AML-193 (cell line): ENCODE results near the gene GPHN.
"Not testable (repeated sequence)": the region's sequence is repeated elsewhere in the genome, so short reads cannot be mapped to it uniquely, and the experiment has no call there.

ENCODE experiments used
- DNase-seq, 2 experiments: peaks; one replicate each; lab custom pipeline; 2025; lab: John Stamatoyannopoulos, UW

Gene GPHN

DNA sequence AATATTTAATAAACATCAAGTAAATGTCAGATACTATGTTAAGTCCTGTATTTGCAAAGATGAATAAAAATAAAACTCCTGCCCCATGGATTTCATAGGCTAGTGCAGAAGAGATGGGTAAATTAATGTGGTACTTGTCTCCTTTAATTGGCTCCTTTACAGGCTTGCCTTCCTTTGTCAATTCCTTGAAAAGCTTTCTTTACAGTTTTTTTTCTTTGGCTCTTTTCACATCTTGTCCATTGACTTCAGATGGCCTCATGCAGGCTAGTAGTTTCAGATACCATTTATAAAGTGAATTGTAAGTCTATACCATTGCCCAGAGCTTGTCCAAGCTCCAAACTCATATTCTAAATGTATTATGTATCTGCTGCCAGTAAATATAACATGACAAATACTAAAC is 552.6 kb downstream of the GPHN start:
- no peak for DNase-seq

DNA sequence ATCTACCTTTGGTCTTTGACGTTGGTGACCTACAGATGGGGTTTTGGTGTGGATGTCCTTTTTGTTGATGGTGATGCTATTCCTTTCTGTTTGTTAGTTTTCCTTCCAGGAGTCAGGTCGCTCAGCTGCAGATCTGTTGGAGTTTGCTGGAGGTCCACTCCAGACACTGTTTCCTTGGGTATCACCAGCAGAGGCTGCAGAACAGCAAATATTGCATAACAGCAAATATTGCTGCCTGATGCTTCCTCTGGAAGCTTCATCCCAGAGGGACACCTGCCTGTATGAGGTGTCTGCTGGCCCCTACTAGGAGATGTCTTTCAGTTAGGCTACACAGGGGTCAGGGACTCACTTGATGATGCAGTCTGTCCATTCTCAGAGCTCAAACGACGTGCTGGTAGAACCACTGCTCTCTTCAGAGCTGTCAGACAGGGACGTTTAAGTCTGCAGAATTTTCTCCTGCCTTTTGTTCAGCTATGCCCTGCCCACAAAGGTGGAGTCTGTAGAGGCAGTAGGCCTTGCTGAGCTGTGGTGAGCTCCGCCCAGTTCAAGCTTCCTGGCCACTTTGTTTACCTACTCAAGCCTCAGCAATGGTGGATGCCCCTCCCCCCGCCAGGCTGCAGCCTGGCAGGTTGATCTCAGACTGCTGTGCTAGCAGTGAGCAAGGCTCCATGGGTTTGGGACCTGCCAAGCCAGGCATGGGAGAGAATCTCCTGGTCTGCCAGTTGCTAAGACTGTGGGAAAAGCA is 559.3 kb downstream of the GPHN start:
- DNase-seq = not testable (repeated sequence)

DNA sequence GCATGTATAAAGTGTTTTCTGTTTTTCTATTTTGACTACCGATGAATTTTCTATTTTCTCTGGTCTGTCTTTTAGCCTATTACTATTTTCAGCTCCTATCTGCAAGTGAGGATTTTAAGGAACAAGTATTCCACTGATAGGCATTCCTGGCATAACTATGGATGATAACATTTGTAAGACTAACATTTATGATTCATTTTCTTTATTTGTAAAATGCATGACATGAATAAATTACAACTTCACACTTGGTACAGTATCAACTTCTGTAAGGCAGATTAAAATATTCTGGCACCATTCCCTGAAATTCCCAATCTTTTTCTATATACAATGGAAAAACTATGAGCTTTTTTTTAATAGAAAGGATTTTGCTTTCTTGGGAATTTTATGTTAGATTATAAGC is 560.3 kb downstream of the GPHN start:
- DNase-seq = no peak

DNA sequence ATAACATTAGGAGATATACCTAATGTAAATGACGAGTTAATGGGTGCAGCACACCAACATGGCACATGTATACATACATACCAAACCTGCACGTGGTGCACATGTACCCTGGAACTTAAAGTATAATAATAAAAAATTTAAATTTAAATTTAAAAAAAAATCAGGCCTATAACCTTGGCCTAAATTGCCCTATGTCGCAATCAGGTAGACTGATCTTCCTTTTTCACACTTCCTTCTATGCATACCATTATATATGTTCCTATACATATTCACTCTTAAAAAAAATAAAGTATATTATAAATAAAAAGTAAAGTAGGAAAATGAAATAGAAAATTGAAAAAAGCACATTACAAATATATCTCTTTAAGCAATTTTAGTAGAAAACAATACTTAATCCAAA is 563.6 kb downstream of the GPHN start:
- peak in 1 of 2 experiments; percentile 8 for DNase-seq

DNA sequence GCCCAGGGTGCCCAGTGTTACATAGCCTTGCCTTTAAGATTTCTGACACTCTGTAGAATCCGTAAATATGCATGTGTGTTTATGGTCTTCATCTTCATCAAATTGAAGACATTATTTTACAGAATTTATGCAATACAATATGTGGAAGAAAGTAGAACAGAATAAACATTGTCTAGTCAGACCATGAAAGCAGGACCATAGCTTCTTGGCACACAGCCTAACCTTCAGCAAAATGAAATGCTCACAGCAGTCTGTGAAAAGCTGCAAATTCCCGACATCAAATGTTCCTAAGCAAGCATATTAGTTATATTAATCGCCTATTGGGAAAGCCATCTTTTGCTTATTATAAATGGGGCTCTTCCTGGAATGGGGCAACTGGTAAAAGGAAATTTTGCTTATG is 570.0 kb downstream of the GPHN start:
- DNase-seq = no peak

DNA sequence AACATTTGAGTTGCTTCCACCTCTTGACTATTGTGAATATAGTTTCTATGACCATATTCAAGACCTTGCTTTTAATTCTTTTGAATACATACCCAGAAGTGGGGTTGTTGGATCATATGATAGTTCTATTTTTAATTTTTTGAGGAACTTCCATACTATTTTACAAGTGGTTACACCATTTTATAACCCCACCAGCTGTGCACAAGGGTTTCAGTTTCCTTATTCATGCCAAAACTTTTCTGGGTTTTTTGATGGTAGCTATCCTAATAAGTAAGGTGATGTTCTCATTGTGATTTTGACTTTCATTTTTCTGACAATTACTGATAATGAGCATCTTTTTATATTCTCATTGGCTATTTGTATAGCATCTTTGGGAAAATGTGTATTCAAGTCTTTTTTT is 571.9 kb downstream of the GPHN start:
- DNase-seq = no peak

DNA sequence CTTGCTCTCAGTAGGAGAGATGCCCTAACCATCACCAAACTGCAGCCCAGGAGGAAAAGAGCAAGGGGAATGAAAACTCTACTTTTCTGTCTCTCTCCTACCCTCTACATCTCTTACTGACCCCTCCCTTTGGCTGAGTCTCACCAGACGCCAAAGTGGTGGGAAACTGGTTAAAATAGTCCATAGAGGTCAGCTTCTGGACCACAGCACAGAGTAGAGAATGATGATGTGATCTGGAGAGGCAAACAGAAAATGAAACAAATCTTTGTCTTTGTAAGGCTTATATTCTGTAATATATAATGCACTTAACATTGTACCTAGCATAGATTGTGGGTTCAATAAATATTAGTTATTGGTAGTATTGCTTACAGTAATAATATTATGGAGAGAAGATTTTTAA is 600.3 kb downstream of the GPHN start:
- no peak for DNase-seq

DNA sequence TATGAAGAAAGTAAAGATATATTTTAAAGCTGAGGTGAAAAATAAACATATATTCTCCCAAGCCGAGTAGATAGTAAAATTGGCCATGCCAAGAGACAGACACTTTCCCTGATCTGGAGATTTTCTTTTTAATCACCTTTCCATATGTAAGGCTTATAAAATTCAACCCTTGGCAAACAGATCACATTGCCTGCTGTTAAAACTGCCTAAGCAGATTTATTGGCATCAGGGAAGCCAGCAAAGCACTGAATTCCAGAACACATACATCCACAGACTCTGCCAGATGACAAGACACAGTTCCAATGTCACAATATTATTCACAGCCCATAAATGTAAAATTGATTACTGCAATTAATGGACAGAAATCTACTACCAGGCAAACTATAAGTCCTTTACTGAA is 603.1 kb downstream of the GPHN start:
- DNase-seq = no peak

DNA sequence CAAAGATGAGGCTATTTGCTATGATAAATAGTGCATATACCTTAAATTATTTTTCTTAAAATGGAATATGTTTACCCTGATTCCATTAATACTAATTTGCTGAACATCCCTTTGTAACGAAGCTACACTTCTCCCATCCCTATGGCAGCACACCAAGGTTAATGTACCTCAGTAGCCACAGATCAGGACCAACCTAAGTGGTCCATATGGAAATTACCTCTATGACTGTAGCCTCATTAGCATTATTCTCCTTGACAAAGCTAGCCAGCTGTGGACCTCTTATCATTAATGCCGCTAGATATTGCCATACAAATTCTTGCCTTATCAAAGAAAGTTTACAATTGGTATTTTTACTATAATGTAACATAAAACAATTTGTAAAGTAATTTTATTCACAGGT is 604.4 kb downstream of the GPHN start:
- DNase-seq = no peak

DNA sequence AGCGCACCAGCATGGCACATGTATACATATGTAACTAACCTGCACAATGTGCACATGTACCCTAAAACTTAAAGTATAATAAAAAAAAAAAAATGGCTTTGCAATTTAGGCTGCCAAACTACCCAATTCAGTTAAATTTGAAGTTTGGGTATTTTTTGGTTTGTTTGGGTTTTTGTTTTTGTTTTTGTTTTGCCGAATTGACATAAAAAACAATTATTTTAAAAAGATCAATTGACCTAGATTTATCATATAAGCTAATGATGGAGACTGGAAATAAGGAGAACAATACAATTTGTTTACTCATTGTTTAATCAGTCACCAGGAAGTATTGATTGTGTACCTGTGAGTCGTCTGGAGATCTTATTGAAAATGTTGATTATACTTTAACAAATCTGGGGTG is 619.2 kb downstream of the GPHN start:
- no peak for DNase-seq

DNA sequence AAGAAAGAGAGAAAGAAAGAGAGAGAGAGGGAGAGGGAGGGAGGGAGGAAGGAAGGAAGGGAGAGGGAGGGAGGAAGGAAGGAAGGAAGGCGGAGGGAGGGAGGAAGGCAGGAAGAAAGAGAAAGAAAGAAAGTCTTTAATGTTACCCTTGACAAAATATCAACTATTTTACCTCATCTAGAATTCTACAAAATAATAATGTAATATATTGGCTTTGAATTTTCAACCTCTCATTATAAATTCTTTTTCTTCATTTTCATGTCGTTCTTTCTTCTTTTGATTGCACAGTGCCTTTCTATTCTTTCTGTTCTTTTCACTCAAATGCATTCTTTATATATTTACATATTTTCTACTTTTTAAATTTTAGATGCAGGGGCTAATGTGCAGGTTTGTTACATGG is 621.8 kb downstream of the GPHN start:
- no peak for DNase-seq

DNA sequence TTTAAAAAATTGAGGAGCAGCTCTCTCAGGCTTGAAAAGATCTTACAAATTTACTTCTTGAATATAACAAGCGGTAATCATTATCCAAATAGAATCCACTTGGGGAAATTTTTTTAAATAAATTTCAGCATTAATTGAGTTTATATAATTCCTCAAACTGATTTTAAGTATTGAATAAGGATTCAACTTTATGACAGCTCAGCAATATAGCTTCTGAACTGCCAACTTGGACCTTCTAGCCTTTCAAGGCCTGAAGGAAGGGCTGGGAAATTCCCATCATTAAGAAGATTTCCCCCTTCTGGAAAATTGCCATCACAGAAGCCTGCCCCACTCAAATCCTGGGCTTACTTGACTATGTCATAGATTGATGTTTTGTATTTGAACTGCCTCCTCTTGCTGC is 623.7 kb downstream of the GPHN start:
- DNase-seq = no peak

DNA sequence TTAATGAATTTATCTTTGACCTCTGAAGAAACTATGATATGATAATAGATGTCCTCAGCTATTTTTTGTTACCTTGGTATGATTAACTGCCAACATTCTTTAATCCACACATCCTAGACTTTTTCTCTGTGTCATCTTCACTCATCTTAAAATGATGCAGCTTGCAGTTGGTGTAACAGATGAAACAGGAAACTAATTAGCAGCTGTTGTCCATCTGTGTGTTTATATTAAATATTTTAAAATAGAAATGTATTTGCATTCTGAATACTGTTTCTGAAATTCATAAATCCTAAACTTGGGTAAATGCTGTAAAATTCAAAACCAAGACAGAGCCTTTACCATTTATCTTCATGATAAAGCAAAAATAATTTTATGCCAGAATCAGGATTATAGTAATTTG is 625.2 kb downstream of the GPHN start:
- no peak for DNase-seq

DNA sequence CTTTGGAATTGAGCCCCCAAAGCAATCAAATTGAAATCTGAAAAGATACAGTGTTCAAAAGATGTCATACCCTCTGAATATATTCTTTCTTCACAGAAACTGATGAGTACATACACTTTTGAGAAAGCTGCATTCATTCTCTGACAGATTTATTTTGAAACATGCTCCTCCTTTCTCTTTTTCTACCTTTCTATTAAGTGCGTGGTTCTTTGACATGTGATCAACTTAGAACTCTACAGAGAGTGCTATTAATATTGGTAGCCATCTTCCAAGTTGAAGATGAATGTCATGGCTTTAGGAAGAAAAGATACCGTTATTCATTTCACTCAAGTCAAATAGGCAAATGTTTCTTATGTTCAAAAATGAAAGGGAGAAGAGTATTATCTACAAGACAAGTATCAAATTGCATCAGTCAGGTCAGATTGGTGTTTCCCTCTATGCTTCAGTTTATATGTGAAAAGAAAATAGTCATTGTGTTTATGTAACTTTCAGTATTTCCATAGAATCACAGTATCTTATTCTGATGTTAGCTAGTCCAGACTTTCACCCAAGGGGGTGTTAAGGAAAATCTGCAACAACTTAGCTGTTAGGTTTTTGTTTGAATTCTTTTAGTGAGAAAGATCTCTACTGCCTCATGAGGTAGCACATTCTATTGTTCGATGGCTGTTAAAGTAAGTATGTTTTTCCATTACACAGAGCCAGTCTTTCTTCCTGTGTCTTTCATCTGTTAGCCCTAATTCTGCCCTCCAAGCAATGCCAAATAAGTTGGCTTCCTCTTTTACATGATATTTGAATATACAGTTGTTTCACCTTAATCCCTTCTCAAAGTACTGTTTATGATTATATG is 625.9 kb downstream of the GPHN start:
- peak in 1 of 2 experiments; percentile 1 for DNase-seq

DNA sequence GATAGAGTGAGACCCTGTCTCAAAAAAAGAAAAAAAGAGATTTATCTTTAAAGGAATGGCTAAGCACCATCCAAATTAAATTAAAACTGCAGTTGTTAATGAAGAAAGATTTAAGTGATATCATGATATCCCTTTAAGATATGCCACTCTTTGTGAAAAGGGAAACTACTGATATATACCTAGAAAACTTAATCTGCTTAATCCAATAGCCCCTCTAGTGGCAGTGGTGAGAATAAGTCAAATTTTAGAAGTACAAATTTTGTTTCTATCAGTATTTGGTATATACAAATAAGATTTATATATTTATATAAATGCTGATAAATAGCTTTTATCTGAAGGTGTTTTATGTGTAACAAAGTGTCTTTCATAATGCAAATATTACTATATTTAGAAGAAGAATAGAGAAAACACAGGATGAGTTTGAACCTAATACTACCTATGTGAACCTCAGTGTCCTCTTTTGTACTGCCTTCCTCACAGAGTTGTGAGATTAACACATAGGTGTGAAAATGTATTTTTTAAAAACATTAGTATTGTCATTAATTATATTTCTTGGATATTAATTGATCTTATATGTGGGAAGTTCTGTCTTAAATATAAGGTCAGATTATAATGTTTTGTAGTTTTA is 629.9 kb downstream of the GPHN start:
- DNase-seq = peak; percentile 43 to 45

DNA sequence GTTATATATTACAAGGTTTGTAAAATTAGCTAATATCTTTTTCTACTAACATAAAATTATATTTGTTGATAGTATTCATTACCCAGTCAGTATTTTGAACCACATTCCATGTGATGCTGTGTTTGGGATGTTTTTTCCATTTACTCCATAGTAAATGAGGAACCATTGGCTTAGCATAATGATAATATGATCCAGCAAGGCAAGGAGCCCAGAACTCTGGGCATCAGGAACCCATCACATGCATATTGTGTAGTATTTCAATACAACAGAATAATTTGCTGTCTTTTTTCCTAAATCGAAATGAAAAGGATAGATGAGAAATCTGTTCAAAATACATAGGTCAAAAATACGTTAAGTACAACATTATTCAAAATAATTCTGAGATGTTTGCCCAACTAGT is 632.6 kb downstream of the GPHN start:
- no peak for DNase-seq

DNA sequence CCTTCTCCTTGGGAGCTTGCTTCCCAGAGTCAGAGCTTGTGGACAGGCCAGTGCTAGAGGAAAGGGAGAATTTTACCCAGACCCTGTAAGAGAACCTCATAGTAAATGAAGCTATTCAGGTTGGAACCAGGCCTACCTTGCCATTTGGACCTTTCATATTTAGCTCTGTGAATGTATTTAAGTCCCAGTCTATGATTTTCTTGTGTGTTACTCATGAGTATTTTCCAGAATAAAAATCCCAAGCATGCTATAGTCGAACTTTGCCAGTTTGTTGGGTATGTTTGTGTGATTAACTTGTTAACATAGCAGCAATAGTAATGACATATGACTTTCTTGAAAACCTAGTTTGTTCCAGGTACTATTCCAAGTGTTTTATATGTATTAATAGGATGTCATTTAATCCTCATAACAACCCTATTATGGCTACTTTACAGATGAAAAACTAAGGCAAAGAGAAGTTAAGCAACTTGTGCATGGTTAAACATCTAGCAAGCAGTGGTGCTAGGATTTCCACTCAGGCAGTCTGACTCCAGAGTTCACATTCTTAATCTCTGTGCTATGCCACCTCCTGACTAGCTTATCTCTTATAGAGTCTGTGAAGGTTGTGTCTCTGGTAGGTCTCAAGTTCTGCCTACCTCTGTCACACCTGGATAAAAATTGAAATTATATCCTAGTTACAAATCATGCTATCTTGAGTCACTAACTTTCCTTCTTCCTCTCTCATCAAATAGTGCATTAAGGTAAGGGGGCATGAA is 633.4 kb downstream of the GPHN start:
- no peak for DNase-seq

DNA sequence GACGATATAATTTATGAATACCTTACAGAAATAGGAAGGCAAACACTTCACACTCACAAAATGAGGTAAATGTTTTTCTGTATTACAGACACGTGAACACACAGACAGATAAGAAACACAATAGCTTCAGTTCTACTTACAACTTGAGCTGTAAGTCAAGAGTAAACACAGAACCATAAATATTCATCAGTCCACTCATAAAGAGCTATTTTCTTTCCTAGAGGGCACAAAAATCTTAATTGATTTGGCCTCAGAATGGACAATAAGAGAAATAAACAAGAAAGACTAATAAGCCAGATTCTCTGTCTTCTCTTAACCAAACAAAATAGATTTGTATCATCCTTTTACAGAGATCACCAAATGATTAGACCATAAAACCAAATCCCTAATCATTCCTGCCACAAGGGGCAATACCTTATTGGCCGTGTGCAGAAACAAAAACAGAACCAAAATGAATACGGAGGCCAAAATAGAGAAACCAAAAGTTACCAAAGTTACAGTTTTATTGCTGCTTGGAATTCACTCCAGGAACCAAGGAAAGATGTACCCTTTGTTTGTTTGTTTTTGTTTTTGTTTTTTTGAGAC is 643.2 kb downstream of the GPHN start:
- DNase-seq = no peak

DNA sequence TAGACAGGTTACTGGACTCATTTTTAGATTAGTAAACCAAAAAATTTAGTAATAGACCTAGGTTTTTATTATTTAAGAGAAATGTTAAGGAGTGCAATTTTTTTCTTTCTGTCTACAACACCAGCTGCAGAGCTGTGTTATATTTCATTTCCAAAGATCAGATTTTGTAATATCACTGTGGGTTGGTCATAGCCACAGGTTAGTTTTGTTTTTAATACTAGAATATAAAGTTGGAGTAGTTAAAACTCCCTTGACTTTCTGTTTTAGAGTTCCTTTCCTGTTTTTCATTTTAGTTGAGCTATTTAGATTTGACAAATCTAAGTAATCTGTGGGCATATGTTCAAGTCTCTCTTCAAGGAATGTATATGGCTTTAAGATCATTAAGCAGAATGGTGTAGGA is 650.6 kb downstream of the GPHN start:
- no peak for DNase-seq

DNA sequence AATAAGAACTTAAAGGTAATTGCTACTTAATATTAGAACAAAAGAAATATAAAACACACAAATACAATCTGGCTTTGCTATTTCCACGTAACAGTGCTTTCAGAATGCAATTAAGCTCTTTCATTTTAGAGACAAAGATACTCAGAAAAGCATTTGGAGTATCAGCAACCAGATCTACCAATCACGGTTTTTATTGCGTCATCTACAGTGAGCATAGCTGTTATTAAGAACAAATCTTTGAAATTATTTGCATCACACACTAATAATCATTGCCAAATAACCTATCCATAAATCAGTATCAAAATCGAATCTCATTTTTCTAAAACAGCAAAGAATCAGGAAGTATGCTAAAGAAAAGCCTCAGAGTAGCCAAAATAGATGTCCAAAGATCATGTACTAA is 654.4 kb downstream of the GPHN start:
- no peak for DNase-seq

DNA sequence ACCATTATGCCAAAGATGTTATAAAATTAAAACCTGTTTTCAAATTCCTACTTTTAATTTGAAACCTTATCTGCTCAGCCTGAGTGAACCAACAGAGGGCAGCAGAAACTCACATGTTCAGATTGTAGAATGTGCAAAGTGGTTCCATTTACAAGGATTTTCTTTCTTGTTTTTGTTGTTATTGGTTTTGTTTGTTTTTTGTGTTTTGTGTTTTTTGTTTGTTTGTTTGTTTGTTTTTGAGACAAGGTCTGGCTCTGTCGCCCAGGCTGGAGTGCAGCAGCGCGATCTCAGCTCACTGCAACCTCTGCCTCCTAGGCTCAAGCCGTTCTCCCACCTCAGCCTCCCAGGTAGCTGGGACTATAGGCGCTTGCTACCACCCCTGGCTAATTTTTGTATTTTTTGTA is 658.5 kb downstream of the GPHN start:
- DNase-seq = peak; percentile 42 to 45
